ENCODE data around the gene GJC2.
"Not testable (repeated sequence)": the region's sequence is repeated elsewhere in the genome, so short reads cannot be mapped to it uniquely, and the experiment has no call there.

Gene GJC2

DNA sequence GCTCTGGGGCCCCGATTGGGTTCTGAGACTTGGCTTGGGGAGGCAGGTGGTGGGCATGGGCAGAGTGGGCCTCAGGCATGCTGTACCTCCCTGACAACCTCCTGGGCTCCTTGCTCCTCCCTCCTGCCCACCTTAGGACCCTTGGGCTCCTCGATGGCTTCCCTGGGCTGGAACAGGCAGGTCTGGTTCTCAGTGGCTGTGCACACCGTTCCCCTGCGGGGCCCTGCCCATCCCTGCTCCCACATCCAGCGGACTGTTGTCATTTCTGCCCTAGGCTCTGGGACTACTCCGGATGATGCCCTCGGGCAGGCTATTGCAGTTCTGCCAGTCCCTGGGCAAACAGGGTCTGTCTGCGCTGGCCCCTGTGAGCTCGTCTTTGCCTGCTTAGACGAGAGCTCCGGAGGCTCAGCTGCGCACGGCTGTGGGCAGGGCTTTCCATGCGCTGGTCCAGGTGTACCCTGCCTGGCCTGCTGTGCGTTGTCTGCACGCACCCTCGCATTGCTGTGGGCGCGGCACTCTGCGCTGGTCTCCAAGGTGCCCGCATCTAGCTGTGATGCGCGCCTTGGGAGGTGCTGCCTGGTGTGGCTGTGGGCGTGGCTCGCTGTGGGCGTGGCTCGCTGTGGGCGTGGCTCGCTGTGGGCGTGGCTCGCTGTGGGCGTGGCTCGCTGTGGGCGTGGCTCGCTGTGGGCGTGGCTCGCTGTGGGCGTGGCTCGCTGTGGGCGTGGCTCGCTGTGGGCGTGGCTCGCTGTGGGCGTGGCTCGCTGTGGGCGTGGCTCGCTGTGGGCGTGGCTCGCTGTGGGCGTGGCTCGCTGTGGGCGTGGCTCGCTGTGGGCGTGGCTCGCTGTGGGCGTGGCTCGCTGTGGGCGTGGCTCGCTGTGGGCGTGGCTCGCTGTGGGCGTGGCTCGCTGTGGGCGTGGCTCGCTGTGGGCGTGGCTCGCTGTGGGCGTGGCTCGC is 24.1 kb downstream of the GJC2 start:
- DNase-seq, result peak; percentile 34

DNA sequence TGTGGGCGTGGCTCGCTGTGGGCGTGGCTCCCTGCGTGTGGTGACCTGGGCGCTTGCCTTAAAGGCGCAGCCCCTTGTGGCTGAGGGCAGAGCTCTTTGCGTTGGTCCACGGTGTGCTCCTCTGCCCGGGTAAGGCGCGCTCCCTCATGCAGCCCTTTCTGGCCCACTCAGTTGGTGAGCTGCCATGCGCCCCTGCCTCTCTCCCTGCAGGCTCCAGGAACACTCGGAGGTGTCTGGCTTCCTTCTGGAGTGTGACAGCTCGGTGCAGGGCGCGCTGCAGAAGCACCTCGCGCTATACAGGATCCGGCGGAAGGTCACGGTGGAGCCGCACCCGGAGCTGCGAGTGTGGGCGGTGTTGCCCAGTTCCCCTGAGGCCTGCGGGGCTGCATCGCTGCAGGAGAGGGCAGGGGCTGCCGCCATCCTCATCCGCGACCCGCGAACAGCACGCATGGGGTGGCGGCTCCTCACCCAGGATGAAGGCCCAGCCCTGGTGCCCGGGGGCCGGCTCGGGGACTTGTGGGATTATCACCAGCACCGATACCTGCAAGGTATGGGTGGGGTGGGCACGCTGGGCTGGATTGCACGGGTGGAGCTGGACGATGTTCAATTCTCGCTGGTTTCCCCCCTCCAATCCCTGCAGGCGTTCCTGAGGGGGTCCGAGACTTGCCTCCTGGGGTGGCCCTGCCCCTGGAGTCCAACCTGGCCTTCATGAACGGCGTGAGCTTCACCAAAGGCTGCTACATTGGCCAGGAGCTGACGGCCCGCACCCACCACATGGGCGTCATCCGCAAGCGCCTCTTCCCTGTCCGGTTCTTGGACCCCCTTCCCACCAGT is 25.0 kb downstream of the GJC2 start:
- DNase-seq, result no peak

DNA sequence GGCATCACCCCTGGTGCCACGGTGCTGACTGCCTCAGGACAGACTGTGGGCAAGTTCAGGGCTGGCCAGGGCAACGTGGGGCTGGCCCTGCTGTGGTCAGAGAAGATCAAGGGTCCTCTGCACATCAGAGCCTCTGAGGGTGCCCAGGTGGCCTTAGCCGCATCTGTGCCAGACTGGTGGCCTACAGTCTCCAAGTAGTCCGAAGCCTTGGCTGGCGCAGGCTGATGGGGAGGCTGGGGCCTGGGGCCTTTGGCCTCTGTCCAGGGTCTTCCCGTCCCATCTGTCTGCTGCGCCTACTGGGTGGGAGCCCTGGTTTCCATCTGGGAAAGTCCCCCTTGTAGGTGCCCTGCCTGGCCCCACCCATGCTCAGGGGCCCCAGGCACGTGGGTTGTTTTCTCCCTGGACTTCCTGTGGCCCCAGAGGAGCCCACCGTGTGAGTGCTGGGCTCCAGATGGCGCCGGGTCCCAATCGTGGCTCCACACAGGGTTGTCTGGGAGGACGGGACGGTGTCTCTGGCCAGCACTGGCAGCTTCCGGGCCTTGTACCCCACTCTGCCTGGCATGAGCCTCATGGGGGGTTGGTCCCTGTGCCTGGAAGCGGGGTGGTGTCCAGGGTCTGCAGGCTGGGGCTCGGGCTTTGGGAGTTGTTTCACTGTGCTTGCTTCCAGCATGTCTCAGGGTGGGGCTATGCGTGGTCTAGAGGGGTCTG is 25.7 kb downstream of the GJC2 start:
- DNase-seq, result no peak

DNA sequence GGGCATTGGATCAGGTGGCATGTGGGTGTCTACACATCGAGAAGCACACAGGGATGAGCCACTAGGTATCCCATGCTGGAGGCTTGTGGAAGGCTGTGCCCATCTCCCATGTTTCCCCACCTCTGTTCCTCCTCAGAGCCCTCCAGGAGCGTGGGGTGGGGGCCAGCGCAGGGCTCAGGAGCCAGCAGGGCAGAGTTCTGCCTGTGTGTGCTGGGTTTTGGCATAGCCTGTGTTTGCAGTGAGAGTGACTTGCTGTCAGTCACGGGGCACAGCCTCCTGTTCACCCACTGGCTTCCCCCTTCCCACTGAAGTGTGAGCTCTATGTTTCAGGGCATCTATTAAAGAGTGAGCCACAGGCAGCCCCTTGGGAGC is 26.3 kb downstream of the GJC2 start:
- no peak for DNase-seq

DNA sequence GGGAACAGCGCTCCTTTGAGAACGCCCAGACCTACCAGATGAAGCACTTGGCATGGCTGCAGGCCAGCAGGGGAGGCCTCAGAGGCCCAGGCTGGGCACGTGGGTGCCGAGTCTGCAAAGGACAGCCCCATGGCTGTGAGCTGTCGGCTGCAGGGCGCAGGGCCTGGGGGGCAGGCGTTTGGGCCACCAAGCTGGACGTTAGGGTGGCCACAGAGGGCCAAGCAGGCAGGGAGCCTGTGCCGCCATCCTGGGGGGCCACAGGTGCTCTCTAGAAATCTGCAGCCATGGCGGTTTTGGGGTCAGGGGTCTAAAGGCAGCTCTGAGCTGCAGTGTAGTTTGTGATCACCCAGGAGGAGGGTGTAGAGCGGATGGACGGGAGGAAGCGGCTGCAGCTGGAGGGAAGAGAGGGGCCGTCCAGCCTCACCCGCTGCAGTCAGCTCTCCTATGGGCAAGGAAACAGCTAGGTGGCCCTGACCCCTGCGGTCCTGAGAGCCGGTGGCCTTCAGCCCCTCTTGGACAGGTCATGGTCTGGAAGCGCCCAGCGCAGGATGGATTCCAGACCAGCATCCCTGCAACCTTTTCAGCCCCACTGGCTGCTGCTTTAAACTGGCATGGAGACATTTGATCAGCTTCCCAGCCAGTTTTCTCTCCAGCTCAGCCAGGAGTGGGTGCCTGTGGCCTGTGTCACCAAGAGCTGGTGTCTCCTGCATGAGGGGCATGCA is 26.9 kb downstream of the GJC2 start:
- no peak for DNase-seq

DNA sequence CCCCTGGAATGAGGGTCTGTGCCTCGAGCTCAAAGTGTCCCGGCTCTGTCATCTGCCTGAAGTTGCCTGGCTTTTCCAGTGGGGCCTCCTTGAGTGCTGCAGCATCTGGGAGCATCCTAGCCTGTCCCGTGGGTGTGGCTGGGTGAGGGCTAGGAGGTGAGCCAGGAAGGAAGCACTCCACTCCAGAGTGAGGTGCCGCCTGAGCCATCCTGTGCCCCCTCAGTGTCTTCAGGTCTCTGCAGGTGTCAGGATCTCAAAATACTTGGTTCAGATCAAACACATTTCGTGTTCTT is 27.4 kb downstream of the GJC2 start:
- DNase-seq, result no peak

DNA sequence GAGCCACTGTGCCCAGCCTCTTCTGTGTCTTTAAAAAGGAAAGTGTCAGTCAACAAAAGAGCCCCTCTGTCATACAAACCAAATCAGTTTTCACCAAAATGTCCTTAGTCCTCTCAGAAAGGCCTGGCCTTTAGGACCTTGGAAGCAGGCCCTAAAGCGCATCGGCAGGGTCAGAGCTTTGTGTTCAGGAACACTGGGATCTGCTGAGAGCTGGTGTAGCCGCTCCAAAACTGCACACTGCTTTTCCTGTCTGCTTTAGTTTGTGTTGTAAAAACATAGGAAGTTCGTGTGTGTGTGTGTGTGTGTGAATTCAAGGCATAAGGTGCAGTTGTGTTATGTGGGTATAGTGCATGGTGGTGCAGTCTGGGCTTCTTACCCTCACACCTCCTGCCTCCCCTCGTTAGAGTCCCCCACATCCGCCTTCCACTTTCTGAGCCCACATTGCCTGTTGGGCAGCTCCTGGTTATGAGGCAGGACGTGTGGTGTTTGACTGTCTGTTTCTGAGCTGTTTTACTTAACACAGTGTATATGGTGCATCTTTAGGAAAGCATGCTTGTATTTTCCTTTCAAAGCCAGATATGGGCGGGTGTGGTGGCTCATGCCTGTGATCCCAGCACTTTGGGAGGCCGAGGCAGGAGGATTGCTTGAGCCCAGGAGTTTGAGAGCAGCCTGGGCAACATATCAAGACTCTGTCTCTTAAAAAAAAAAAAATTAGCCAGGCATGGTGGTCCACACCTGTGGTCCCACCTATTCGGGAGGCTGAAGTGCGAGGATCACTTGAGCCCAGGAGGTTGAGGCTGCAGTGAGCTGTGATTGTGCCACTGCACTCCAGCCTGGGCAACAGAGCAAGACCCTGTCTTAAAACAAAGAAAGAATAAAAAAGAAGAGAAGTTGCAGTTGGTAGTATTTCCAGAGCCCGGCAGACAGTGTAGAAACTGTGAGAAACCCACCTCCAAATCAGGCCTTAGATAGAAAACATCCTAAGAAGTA is 28.3 kb downstream of the GJC2 start:
- DNase-seq, result no peak

DNA sequence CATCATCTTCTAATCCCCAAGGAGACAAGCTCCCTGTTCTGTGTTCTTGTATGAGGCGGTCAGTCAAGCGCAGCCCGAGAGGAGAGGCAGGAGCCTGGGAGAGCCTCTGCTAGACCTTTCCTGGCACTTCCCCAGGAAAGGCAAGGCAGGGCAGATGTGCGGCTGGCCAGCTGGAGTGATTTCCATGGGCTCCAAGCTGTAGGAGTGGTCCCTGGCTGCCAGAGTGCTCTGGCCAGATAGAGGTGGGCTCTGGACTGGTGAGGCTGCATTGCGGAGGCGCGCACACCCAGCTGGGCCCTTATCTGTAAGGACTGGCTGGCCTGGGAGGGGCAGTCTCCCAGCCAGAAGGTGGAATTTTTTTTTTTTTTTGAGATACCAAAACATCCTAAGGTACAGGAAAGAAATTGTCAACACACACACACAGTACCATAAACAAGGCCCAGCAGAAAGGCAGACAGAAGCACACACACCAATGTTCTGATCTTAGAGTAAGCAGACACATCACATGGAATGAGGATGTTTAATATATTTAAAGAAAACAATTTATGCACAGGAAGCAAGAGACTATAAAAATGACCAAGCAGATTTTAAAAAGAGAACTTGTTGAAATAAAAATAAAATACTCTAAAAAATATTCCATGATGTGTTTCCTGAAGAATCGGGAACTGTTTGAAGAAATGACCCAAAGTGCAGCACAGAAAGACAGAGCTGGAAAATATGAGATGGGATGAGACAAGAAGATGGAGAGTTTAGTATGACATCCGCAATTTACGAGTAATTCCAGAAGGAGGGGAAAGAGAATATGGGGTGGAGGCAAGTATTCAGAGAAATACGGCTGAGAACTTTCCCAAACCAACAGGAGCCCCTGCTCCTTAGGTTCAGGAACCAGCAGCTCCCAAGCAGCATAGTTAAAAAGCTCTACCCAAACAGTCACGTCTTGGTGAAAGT is 29.3 kb downstream of the GJC2 start:
- no peak for DNase-seq

DNA sequence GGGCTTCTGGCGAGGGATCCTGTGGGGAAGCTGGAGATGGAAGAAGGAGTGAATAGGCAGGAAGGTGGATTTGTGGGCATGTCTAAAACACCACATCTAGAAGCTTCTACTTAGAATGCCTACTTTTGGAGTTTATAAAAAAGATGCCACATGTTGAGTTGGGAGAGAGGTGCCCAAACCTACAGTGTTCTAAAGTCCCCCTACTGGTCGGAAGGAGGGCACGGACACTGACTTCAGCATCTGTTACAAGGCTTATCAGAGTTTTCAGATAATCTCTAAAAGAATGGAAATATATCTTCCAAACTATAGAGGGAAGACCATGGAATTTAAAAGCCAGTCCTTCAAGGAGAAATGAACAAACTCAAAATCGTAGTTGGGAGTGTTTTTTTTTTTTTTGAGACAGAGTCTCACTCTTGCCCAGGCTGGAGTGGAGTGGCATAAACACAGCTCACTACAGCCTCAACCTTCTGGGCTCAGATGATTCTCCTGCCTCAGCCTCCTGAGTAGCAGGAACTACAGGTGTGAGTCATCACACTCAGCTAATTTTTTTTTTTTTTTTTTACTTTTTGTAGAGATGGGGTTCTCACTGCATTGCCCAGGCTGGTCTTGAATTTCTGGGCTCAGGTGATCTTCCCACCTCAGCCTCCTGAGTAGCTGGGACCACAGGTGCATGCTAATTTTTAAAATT is 30.7 kb downstream of the GJC2 start:
- DNase-seq, result no peak

DNA sequence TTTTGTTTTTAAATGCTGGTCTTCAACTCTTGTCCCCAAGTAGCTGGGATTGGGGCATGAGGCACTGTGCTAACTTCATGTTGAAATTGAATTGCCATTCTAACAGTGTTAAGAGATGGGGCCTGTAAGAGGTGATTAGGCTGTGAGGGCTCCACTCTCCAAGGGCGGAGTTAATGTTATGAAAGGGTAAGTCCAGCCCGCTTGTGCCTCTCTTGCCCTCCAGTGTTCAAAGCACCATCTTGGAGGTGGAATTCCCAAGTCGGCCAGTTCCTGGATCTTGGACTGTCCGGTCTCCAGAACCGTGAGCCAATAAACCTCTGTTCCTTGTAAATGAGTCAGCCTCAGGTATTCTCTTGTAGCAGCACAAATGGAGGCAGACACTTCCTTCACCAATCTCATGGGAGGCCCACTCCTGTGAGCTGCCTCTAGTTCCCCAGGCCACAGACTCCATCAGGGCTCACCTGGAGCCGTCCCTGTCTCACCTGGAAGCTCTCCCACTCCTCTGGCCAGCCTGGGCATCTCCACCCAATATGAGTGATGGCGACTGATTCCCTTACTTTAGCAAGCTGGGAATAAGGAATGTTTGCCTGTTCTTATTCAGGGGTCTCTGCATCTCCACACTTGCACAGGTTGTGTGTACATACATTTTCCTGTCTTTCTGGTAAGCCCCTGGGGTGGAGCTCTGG is 31.4 kb downstream of the GJC2 start:
- DNase-seq, result no peak

DNA sequence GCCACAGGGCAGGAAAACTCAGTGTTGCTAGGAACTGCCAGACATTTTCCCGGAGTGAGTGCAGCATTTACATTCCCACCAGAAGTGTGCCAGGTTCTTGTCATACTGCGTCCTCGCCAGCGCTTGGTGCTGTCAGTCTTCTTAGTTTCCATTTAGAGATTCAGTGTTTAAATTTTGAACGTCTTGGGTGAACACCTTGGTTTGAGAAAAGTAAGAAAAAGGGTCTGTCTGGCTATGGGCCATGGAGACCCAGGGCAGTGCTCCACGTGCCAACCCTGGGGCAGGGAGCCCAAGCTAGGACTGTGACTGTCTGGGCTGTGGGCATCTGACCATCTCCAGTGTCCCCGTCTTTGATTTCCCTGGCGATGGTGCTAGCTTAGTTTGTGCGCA is 31.9 kb downstream of the GJC2 start:
- DNase-seq, result no peak

DNA sequence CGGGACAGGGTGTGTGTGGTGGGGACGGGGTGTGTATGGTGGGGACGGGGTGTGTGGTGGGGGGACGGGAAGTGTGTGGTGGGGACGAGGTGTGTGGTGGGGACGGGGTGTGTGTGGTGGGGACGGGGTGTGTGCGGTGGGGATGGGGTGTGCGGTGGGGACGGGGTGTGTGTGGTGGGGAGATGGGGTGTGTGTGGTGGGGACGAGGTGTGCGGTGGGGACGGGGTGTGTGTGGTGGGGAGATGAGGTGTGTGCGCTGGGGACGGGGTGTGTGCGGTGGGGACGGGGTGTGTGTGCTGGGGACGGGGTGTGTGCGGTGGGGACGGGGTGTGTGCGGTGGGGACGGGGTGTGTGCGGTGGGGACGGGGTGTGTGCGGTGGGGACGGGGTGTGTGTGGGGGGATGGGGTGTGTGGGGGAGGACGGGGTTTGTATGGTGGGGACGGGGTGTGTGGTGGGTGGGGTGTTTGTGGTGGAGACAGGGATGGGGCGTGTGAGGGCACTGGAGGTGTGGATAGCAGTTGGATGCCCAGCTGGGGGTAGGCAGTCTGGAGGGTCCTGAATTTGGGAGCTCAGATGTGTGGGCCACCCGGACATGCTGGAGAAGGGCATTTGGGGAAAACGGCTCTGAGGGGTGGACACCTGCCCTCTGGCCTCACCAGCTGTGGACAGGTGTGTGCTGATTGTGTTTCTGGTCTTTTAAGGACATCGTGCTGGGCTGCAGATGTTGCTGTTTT is 32.7 kb downstream of the GJC2 start:
- no peak for DNase-seq

DNA sequence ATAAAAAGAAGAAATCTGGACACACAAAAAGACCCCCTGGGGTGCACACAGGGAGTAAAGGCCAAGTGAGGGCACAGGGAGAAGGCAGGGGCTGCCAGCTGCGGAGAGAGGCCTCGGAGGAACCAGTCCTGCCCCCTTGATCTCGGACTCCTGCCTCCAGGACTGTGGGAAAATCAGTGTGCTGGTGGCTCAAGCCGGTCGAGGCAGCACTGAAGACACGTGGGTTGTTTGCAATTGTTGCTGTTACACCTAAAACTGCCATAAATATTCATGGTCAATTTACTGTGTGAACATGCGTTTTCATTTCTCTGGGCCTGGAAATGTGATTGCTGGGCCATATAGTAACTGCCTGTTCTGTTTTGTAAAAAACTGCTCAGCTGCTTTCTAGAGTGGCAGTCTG is 34.4 kb downstream of the GJC2 start:
- no peak for DNase-seq

DNA sequence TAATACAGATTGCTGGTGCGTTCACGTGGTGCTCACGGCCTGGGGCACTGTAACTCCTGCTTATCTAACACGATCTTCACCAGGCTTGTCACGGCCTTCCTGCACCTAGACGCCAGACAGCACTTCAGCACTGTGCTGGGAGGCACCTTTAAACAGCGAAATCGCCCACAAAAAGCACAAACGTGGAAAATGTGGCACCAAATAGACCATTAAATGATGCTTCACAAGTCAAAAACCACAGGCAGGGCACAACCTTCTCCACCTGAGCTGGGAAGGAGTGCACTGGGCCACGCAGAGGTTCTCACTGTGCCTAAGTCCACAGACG is 35.9 kb downstream of the GJC2 start:
- peak; percentile 78 for DNase-seq

DNA sequence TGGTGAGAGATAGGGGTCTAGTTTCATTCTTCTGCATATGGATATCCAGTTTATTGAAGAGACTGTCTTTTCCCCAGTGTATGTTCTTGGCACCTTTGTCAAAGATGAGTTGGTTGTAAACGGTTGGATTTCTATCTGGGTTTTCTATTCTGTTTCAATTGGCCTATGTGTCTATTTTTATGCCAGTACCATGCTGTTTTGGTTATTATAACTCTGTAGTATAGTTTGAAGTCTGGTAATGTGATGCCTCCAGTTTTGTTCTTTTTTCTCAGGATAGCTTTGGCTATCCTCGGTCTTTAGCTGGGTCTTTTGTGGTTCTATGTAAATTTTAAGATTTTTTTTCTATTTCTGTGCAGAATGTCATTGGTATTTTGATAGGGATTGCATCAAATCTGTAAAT is 38.5 kb downstream of the GJC2 start:
- DNase-seq, result not testable (repeated sequence)

DNA sequence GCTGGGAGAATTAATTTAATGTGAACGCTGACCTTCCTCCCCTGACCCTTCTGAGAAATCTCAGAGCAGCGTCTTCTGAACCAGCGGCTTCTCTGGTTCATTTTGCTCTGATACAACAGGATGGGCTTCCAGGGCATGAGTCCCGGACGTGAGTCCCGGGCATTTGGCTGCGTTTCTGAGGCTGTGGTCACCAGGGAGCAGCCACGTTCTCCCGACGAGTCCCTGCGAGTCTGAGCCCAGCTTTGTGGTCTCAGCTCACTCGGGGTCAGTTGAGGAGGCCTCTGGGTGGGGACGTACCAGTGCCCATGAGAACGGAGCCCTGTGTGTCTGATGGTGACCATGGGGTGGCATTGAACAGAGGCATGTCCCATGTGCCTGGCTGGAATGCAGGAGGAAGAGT is 40.5 kb downstream of the GJC2 start:
- no peak for DNase-seq

DNA sequence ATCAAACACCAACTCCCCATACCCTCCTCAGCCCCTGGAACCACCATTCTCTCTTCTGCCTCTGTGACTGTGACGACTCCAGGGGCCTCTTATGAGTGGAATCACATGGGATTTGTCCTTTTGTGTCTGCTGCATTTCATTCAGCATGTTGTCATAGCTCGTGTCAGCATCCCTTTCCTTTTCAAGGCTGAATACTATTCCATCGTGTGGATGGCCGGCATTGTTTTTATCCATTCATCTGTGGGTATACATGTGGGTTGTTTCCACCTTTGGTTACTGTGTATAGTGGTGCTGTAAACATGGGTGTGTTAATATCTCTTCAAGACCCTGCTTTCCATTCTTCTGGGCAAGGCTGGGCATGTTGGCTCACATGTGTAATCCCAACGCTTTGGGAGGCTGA is 41.0 kb downstream of the GJC2 start:
- DNase-seq, result no peak

DNA sequence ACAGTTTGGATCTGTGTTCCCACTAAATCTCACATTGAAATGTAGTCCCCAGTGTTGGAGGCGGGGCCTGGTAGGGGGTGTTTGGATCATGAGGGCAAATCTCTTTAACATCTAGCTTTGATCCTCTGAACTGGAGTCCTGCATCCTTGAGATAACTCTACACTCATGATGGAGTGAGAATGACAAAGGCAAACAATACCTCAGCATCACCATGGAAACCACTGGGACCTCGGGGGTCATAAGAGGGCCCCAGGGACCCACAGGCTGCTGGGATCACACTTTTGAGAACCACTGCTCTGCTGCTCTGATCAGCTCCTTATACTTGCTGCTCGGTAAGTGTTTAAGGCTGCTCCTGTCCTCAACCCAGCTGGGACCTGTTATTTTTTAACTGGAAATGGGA is 44.7 kb downstream of the GJC2 start:
- no peak for DNase-seq
